ENCODE measurements around the gene KSR1.

DNA sequence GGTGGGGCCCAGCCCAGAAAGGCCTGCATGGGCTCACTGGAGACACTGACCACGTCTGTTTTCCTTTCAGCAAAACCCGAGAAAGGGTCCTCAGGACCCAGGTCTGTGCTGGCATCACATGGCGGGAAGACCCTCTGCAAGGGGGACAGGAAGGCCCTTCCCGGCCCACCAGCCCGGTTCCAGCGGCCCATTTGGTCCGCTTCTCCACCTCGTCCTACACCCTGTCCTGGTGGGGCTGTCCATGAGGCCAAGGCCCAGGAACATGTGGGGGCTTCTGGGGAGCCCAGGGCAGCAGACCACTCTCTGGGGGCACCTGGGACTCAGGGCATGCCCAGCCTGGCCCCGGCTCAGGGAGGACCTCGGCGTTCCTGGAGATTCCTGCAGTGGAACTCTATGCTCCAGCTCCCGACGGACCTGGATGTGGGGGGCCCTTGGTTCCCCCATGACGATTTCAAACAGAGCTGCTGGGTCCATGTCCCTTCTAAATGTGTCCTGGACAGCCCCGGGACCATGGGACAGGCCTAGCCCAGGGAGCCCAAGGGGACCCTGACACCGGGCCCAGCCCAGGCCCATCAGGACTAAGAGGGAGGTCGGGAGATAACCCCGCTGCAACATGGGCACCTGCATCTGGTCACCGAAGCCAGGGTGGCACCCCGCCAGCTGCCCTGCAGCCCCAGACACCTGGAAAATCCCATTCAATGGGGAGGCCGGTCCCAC, 26.4 kb upstream of the KSR1 start:
- TF ChIP-seq PATZ1 (CRISPR knock-in tag; IDR thresholded peaks at IDR 0.05; ENCODE audit: borderline replicate concordance) (no peak), PPARA (CRISPR knock-in tag; IDR thresholded peaks at IDR 0.05; ENCODE audit: borderline replicate concordance) (no peak), TCF4 (CRISPR knock-in tag; IDR thresholded peaks at IDR 0.05; ENCODE audit: borderline replicate concordance) (no peak), SNAI2 (CRISPR knock-in tag; IDR thresholded peaks at IDR 0.05) (no peak), RARB (CRISPR knock-in tag; IDR thresholded peaks at IDR 0.05) (no peak), OSR1 (CRISPR knock-in tag; IDR thresholded peaks at IDR 0.05) (no peak), BACH2 (CRISPR knock-in tag; IDR thresholded peaks at IDR 0.05; ENCODE audit: borderline replicate concordance) (no peak), ZFP30 (CRISPR knock-in tag; IDR thresholded peaks at IDR 0.05) (no peak)

All from SK-N-SH treated with all-trans-retinoic acid at 6 μM for 48 hours (cell line).